T-helper 1 cell treated with Interleukin-12 subunit alpha and Interleukin-12 subunit beta and Interleukin-4 antibody, amounts not matched to agents 30 μg/mL and 1 μg/mL, for 36 hours (primary cell): ENCODE measurements around the gene CELF2.

ENCODE experiments used
- H3K27ac Mint-ChIP-seq: one replicate; pipeline ENCODE4 v1.8.0; 2021; ENCODE audit warnings: mild to moderate bottlenecking, mixed read lengths
- H3K27me3 Mint-ChIP-seq: one replicate; pipeline ENCODE4 v1.8.0; 2021; ENCODE audit warnings: low read depth, mixed read lengths
- H3K36me3 Mint-ChIP-seq: one replicate; pipeline ENCODE4 v1.8.0; 2021; ENCODE audit warnings: low read depth, mixed read lengths
- H3K4me1 Mint-ChIP-seq: one replicate; pipeline ENCODE4 v1.8.0; 2021; ENCODE audit warnings: low read depth, mixed read lengths
- H3K4me3 Mint-ChIP-seq: one replicate; pipeline ENCODE4 v1.8.0; 2021; ENCODE audit warnings: mild to moderate bottlenecking, moderate library complexity, mixed read lengths
- H3K9me3 Mint-ChIP-seq: one replicate; pipeline ENCODE4 v1.8.0; 2021; ENCODE audit warnings: mixed read lengths

Gene CELF2

DNA sequence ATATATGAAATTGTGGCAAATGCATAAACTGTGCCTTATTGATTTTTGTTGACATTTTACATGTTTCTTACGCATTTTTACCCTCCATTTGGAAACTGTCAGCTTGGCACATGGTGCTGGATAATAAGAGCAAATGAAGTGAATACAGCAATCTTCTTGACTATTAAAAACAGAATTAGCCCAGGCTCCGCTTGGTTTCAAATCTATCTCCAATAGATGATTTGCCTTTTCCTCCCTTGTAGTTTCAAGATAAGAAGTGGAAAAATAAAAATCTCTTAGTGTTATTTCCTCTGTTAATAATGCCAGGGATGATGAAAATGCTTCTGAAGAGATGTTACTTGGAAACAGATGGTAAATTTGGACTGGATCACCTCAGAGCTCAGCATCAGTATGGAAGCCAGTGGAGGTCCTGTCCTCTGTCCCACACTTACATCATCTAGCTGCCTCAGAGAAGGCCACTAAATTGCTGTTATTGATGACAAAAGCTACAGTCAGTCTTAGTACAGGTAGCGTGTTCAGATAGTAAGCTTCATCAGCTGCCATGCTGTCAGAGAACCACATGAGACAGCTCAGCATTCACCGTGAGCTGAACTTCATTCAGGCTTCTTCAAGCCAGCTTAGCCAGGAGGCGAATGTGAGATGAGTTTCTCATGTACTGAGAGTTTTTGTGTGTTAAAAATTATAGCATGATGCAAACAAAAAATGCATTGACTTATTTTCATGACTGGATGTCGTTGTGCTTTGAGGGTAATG, 246.8 kb downstream of the CELF2 start:
- peaks cover 57% of the 10 kb centered on the region for H3K36me3 Mint-ChIP-seq

GRCh38 chr10:11265484-11265883, 247.8 kb downstream of the CELF2 start:
- peaks cover 55% of the 10 kb centered on the region for H3K36me3 Mint-ChIP-seq
- H3K27ac Mint-ChIP-seq = no peak overlapping the region
- H3K27me3 Mint-ChIP-seq = no peaks in the 10 kb centered on the region
- peaks cover 51% of the 10 kb centered on the region for H3K4me1 Mint-ChIP-seq
- no peak overlapping the region for H3K4me3 Mint-ChIP-seq
- no peaks in the 10 kb centered on the region for H3K9me3 Mint-ChIP-seq

More for the DNA sequence above, 246.8 kb downstream of the CELF2 start:
- Mint-ChIP-seq H3K27ac (peak overlapping the region; percentile 26), H3K4me1 (peaks cover 51% of the 10 kb centered on the region), H3K27me3 (no peaks in the 10 kb centered on the region), H3K9me3 (no peaks in the 10 kb centered on the region), H3K4me3 (no peak overlapping the region)

GRCh38 chr10:11266426-11266825, 248.8 kb downstream of the CELF2 start:
- peaks cover 55% of the 10 kb centered on the region for H3K4me1 Mint-ChIP-seq
- H3K36me3 Mint-ChIP-seq = peaks cover 57% of the 10 kb centered on the region
- H3K27ac Mint-ChIP-seq = no peak overlapping the region
- no peak overlapping the region for H3K4me3 Mint-ChIP-seq
- no peaks in the 10 kb centered on the region for H3K27me3 Mint-ChIP-seq
- H3K9me3 Mint-ChIP-seq = no peaks in the 10 kb centered on the region

GRCh38 chr10:11270135-11270857, 252.6 kb downstream of the CELF2 start:
- no peaks in the 10 kb centered on the region for H3K27me3 Mint-ChIP-seq
- no peak overlapping the region for H3K4me3 Mint-ChIP-seq
- H3K4me1 Mint-ChIP-seq = peaks cover 44% of the 10 kb centered on the region
- peaks cover 55% of the 10 kb centered on the region for H3K36me3 Mint-ChIP-seq
- H3K27ac Mint-ChIP-seq = peak overlapping the region; percentile 64
- H3K9me3 Mint-ChIP-seq = no peaks in the 10 kb centered on the region

- Mint-ChIP-seq H3K4me3 (no peak overlapping the region), H3K9me3 (no peaks in the 10 kb centered on the region), H3K4me1 (peaks cover 42% of the 10 kb centered on the region), H3K36me3 (peaks cover 57% of the 10 kb centered on the region), H3K27ac (no peak overlapping the region), H3K27me3 (no peaks in the 10 kb centered on the region)
Observed at GRCh38 chr10:11270858-11271179, 253.1 kb downstream of the CELF2 start.

DNA sequence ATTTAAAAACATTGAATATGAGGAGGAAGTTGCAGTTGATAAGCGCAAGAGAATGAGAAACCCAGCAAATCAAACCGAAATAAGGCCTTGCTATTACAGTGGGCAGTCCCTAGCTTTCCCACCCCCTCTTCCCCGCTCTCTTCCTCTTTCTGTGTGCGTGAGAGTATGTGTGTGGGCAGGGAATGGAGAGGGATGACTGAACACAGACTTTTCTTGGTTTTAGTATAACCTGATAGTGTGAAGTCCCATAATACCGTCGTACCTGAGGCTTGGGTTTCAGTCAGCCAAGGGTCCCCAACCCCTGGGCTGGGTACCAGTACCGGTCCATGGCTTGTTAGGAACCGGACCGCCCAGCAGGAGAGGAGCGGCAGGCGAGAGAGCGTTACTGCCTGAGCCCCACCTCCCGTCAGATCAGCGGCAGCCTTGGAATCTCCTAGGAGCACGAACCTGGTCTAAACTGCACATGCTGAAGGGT, 255.3 kb downstream of the CELF2 start:
- H3K36me3 Mint-ChIP-seq = peaks cover 57% of the 10 kb centered on the region
- no peak overlapping the region for H3K27ac Mint-ChIP-seq
- peaks cover 36% of the 10 kb centered on the region for H3K4me1 Mint-ChIP-seq
- H3K9me3 Mint-ChIP-seq = no peaks in the 10 kb centered on the region
- no peak overlapping the region for H3K4me3 Mint-ChIP-seq
- H3K27me3 Mint-ChIP-seq = no peaks in the 10 kb centered on the region

GRCh38 chr10:11274452-11274851, 256.8 kb downstream of the CELF2 start:
- H3K9me3 Mint-ChIP-seq = no peaks in the 10 kb centered on the region
- H3K4me1 Mint-ChIP-seq = peaks cover 29% of the 10 kb centered on the region
- no peak overlapping the region for H3K4me3 Mint-ChIP-seq

GRCh38 chr10:11275651-11276050, 258.0 kb downstream of the CELF2 start:
- no peaks in the 10 kb centered on the region for H3K9me3 Mint-ChIP-seq
- H3K27me3 Mint-ChIP-seq = no peaks in the 10 kb centered on the region
- H3K36me3 Mint-ChIP-seq = peaks cover 65% of the 10 kb centered on the region
- H3K4me1 Mint-ChIP-seq = peaks cover 25% of the 10 kb centered on the region
- H3K27ac Mint-ChIP-seq = no peak overlapping the region
- no peak overlapping the region for H3K4me3 Mint-ChIP-seq

More at GRCh38 chr10:11274452-11274851, 256.8 kb downstream of the CELF2 start:
- peak overlapping the region; percentile 14 for H3K27ac Mint-ChIP-seq
- no peaks in the 10 kb centered on the region for H3K27me3 Mint-ChIP-seq
- H3K36me3 Mint-ChIP-seq = peaks cover 65% of the 10 kb centered on the region

DNA sequence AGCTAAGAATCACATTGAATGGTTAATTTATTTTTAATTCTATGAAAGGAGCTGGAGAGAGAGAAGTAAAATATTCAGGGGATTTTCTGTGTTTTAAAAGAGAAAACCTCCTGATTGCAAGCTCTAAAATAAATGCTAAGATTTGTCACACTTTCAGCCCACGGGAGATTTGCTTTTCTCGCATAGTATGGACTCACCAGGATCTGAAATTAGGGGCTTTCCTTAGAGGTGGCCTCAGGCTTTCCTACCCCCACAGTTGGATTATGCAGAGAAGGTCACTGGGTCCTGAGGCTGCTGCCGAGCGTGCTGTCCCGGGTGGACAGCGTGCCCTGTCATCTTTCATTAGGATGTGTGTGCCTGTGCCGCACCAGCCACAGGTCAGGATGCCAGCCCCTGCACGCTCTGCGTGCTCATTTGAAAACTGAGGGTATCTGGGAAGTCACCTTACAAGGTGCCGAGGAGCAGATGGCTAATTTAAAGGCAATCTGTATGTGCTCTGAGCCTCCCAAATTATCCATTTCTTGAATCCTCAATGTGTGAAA, 258.8 kb downstream of the CELF2 start:
- peaks cover 21% of the 10 kb centered on the region for H3K4me1 Mint-ChIP-seq
- H3K4me3 Mint-ChIP-seq = no peak overlapping the region
- H3K36me3 Mint-ChIP-seq = peaks cover 68% of the 10 kb centered on the region
- no peaks in the 10 kb centered on the region for H3K27me3 Mint-ChIP-seq
- no peaks in the 10 kb centered on the region for H3K9me3 Mint-ChIP-seq
- no peak overlapping the region for H3K27ac Mint-ChIP-seq

- peaks cover 53% of the 10 kb centered on the region for H3K36me3 Mint-ChIP-seq
- no peak overlapping the region for H3K4me3 Mint-ChIP-seq
- H3K9me3 Mint-ChIP-seq = no peaks in the 10 kb centered on the region
- peaks cover 10% of the 10 kb centered on the region for H3K4me1 Mint-ChIP-seq
- H3K27me3 Mint-ChIP-seq = no peaks in the 10 kb centered on the region
- H3K27ac Mint-ChIP-seq = no peak overlapping the region
Observed at GRCh38 chr10:11279314-11279713, 261.6 kb downstream of the CELF2 start.

DNA sequence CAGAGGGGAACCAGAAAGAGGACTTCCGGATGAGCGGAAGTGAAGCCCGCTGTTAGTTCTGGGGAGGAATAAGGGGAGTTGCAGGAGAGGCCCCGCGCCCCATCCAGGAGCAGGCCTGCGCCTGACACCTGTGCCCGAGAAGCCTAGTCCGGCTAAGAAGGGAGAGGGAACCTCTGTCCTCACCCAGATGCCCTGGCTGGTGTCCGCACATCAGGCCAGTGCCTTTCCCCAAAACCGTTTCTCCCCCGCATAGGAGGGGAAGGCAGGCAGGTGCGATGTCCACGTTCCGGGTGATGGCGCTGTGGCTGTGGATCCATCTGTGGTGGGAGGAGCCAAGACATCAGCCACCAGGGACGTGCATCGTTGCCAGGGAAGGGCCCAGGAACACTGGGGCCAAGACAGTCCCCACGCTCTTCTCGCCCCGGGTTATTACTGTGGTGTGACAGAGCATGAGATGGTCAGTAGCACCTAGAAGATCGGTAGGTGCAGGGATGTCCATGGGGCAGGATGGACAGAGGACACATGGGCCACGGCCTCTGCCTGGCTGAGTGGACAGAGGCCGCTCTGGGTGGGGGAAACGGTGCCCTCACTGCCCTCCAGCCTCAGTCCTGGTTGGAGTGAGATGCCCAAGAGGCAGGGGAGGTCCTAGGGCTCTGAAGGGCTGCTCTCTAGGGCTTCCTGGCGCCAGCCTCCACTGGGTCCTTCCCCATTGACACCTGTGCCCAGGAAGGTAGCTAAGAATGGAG, 262.7 kb downstream of the CELF2 start:
- Mint-ChIP-seq H3K4me1 (peaks cover 8% of the 10 kb centered on the region), H3K36me3 (peaks cover 45% of the 10 kb centered on the region), H3K4me3 (no peak overlapping the region)

DNA sequence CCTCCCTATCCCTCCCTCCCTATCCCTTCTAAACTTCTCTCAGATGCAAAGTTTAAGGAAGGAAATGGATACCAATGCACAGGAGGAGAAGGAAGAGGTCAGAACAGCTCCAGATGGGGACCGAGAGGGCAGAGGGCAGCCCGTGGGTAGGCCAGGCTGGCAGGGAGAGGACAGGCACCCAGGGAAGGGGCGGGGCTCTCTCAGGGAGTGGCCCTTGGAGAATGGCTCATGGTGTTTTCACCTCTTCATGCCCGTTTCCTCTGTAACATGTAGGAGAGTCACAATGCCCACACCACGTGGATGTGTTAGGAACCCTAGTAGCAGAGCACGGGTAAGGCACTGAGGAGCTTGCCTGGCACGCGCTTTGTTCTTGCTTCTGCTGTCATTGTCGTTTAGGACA, 264.5 kb downstream of the CELF2 start:
- H3K9me3 Mint-ChIP-seq = no peaks in the 10 kb centered on the region
- H3K27me3 Mint-ChIP-seq = no peaks in the 10 kb centered on the region
- H3K4me1 Mint-ChIP-seq = peaks cover 13% of the 10 kb centered on the region
- H3K4me3 Mint-ChIP-seq = no peak overlapping the region
- no peak overlapping the region for H3K27ac Mint-ChIP-seq
- peaks cover 49% of the 10 kb centered on the region for H3K36me3 Mint-ChIP-seq

More for the DNA sequence above, 262.7 kb downstream of the CELF2 start:
- Mint-ChIP-seq H3K27me3 (no peaks in the 10 kb centered on the region), H3K27ac (no peak overlapping the region), H3K9me3 (no peaks in the 10 kb centered on the region)

DNA sequence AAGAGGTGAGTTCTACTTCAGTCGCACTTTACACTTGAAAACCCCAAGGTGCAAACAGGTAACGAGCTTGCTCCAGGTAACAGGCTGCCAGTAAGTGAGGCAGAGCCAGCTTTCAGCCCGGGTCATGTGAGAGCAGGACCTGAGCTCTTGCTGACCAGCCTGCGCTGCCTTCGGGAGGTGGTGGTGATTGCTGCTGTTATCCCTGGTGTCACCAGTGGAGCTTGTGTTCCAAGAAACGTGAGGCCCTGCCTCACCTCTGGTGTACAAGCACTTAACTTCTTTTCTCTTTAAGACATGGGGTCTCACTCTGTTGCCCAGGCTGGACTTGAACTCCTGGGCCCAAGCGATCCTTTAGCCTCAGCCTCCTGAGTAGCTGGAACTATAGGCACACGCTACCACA, 265.0 kb downstream of the CELF2 start:
- Mint-ChIP-seq H3K36me3 (peaks cover 46% of the 10 kb centered on the region), H3K27ac (no peak overlapping the region), H3K9me3 (no peaks in the 10 kb centered on the region), H3K27me3 (no peaks in the 10 kb centered on the region), H3K4me1 (peaks cover 10% of the 10 kb centered on the region), H3K4me3 (no peak overlapping the region)

DNA sequence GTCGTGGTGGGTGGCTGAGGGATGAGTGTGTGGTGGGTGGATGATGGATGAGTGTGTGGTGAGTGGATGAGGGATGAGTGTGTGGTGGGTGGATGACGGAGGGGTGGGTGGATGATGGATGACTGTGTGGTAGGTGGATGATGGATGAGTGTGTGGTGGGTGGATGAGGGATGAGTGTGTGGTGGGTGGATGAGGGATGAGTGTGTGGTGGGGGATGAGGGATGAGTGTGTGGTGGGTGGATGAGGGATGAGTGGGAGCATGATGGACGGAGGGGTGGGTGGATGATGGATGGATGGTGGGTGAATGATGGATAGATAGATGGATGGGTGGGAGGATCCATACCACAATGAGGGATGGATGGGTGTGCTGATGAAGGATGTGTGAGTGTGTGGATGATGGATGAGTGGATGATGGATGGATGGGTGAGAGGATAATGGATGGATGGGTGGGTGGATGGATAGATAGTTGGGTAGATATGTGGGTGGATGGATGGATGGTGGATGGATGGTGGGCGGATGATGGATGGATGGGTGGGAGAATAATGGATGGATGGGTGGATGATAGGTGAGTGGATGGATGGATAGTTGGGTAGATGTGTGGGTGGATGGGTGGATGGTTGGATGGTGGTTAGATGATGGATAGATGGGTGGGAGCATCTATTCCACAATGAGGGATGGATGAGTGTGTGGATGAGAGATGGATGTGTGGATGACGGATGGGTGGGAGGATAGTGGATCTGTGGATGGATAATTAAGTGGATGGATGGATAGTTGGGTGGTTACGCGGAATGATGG, 266.8 kb downstream of the CELF2 start:
- H3K27ac Mint-ChIP-seq = no peak overlapping the region
- no peak overlapping the region for H3K4me3 Mint-ChIP-seq
- H3K9me3 Mint-ChIP-seq = no peaks in the 10 kb centered on the region
- peaks cover 12% of the 10 kb centered on the region for H3K4me1 Mint-ChIP-seq
- H3K27me3 Mint-ChIP-seq = no peaks in the 10 kb centered on the region
- H3K36me3 Mint-ChIP-seq = peaks cover 44% of the 10 kb centered on the region
